ENCODE results near the gene CREB1. TPM values are rescaled to one million over a fixed set of nuclear protein-coding genes. Genes with fewer than 3 reads are reported as not detected.

Gene CREB1
- total and polyA plus RNA-seq, 2 donors (not counting 3 experiments of a cell fraction or from before 2014, with no cell fraction given) = 31.0 to 71.1 TPM

DNA sequence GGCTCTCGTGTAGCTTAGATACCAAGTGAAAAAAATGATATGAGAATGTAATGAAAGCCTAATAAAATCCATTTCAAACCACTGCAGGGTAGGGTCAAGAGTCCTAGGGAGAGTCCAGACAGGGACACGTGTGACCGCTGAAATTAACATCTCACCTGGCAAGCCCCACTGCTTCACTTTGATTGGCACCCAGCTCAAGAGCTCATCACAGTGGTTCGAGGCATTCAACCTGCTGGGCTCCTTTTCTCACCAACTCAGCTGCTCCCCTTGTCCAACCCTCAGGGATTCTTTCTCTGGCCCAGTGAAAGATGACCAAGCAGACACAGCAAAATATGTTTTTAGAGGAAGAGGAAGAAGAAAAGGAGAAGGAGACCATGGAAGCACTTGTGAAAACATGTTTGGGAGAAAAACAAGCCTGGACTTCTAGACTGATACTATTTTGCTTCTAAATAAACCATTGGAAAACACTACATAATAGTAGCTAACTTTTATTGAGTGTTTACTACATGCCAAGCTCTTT, 49.2 kb upstream of the CREB1 start:
- FAIRE-seq = no peak
- Histone ChIP-seq H4K20me1 (replicated peaks; ENCODE audit: control insufficient read depth, extremely low read depth, insufficient read depth, low read length) (no peaks in the 10 kb centered on the region), H3K4me3 (replicated peaks in 1 of 3; ENCODE audit: insufficient read depth in 1 of 3, low read depth in 1 of 3, low read length in 3 of 3) (no peak overlapping the region), H2AFZ (ENCODE audit: low read depth, low read length) (no peak overlapping the region), H3K36me3 (ENCODE audit: control insufficient read depth in 2 of 2, extremely low read depth in 1 of 2, insufficient read depth in 2 of 2, low read length in 2 of 2) (no peaks in the 10 kb centered on the region), H3K9ac (replicated peaks; ENCODE audit: extremely low read depth, insufficient read depth, low read length) (no peak overlapping the region), H3K27me3 (ENCODE audit: control insufficient read depth in 2 of 2, insufficient read depth in 2 of 2, low read length in 2 of 2) (no peaks in the 10 kb centered on the region), H3K27ac (ENCODE audit: insufficient read depth, low read depth, low read length) (no peak overlapping the region), H3K4me1 (ENCODE audit: control insufficient read depth, extremely low read depth, insufficient read depth, low read length) (no peaks in the 10 kb centered on the region), H3K9me3 (replicated peaks; ENCODE audit: control insufficient read depth, insufficient read depth, low read length) (no peaks in the 10 kb centered on the region), H3K4me2 (ENCODE audit: insufficient read depth, low read length) (no peak overlapping the region), H3K9me1 (replicated peaks; ENCODE audit: control insufficient read depth, extremely low read depth, insufficient read depth, low read length) (no peaks in the 10 kb centered on the region), H3K79me2 (ENCODE audit: control insufficient read depth, insufficient read depth, low read length) (no peaks in the 10 kb centered on the region)
- intact Hi-C loops (cut with micrococcal nuclease) (no loop called here), dilution Hi-C loops (cut with MboI; ENCODE audit: extremely low pct_ligation_motif_present, low sequenced_read_pairs) (no loop called here)
- no peak for TF ChIP-seq FOS (IDR thresholded peaks at IDR 0.05; ENCODE audit: borderline replicate concordance, insufficient read depth, low read length)
- no peak for TF ChIP-seq JUN (IDR thresholded peaks at IDR 0.05; ENCODE audit: borderline replicate concordance, insufficient read depth, insufficient read length, low read depth)
- no peak for TF ChIP-seq MYC (IDR thresholded peaks at IDR 0.05; ENCODE audit: low read depth, low read length)
- TF ChIP-seq, protein P1, sequence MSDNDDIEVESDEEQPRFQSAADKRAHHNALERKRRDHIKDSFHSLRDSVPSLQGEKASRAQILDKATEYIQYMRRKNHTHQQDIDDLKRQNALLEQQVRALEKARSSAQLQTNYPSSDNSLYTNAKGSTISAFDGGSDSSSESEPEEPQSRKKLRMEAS (IDR thresholded peaks at IDR 0.05; ENCODE audit: insufficient read depth, insufficient read length) = no peak
- TF ChIP-seq EZH2 (IDR thresholded peaks at IDR 0.05; ENCODE audit: borderline replicate concordance, low read depth, low read length, severe bottlenecking) = no peak
- no peak for TF ChIP-seq POLR2AphosphoS5 (IDR thresholded peaks at IDR 0.05; ENCODE audit: insufficient read depth, low read depth, low read length)
- TF ChIP-seq POLR2A (IDR thresholded peaks at IDR 0.05; ENCODE audit: low read depth, low read length) = no peak
- TF ChIP-seq, protein P2, sequence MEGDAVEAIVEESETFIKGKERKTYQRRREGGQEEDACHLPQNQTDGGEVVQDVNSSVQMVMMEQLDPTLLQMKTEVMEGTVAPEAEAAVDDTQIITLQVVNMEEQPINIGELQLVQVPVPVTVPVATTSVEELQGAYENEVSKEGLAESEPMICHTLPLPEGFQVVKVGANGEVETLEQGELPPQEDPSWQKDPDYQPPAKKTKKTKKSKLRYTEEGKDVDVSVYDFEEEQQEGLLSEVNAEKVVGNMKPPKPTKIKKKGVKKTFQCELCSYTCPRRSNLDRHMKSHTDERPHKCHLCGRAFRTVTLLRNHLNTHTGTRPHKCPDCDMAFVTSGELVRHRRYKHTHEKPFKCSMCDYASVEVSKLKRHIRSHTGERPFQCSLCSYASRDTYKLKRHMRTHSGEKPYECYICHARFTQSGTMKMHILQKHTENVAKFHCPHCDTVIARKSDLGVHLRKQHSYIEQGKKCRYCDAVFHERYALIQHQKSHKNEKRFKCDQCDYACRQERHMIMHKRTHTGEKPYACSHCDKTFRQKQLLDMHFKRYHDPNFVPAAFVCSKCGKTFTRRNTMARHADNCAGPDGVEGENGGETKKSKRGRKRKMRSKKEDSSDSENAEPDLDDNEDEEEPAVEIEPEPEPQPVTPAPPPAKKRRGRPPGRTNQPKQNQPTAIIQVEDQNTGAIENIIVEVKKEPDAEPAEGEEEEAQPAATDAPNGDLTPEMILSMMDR (IDR thresholded peaks at IDR 0.05; ENCODE audit: extremely low read depth in 1 of 2, insufficient read depth in 1 of 2, low read depth in 1 of 2, low read length in 2 of 2) = no peak
- TF ChIP-seq GATA2 (IDR thresholded peaks at IDR 0.05; ENCODE audit: insufficient read depth, insufficient read length, low read depth, low read length) = no peak
- POLR2A ChIA-PET = no interaction called here
- CTCF ChIA-PET = interaction anchor here (1.2 to 1.8 kb wide), 2 partner anchors 14 to 680 kb away, joined by 3 to 4 read pairs; no protein-coding TSS in a partner anchor
- BruUV-seq (replicated peaks) = no TSS peak
- no peak for DNase-seq (ENCODE audit: low read depth, low spot score)
